PC-3 (cell line): ENCODE results near the gene RASL12. TPM values are rescaled to one million over a fixed set of nuclear protein-coding genes. Genes with fewer than 3 reads are reported as not detected.
A peak's percentile ranks its signal among the peaks of the same experiment; 100 is the strongest.

Source experiments
- ATAC-seq: fragments of 200-7000 bp; cut with Tn5 transposase; 2 replicates; pipeline ENCODE4 v1.9.1; 2020; ENCODE audit warnings: mild to moderate bottlenecking, moderate library complexity
- BruUV-seq: library from RNA; stranded (reverse); fragments of 400-500 nt; replicated peaks from 2 replicates; lab custom pipeline; 2021; lab: Mats Ljungman, UMichigan
- CTCF ChIA-PET: fragments of 300-600 bp; sonication (Branson Sonifier 250); formaldehyde crosslinking; loops from one replicate; lab custom pipeline; 2022; ENCODE audit warnings: antibody characterized with exemption; lab: Charles Lee
- POLR2A ChIA-PET: fragments of 300-600 bp; sonication (Branson Sonifier 250); formaldehyde crosslinking; loops from one replicate; lab custom pipeline; 2022; ENCODE audit warnings: antibody characterized with exemption; ENCODE audit not compliant: unreplicated experiment; lab: Charles Lee
- DNase-seq: peaks from one replicate; pipeline ENCODE4 v3.0.0-alpha.2; 2015
- H2AFZ ChIP-seq: fragments of 300-600 bp; sonication (generic); 2 replicates; pipeline ENCODE4 v1.6.0; 2016; ENCODE audit warnings: antibody characterized with exemption, low read length
- H3F3A ChIP-seq: fragments of 300-600 bp; sonication (generic); one replicate; pipeline ENCODE4 v1.6.0; 2017; ENCODE audit warnings: antibody characterized with exemption, low read length, control low read depth, mild to moderate bottlenecking; ENCODE audit not compliant: unreplicated experiment
- H3K27ac ChIP-seq: fragments of 300-600 bp; sonication (generic); 2 replicates; pipeline ENCODE4 v1.5.1; 2016; ENCODE audit warnings: mild to moderate bottlenecking, low read length
- H3K27me3 ChIP-seq: fragments of 300-600 bp; sonication (generic); 2 replicates; pipeline ENCODE4 v1.6.1; 2016; ENCODE audit warnings: low read length, mixed read lengths
- H3K36me3 ChIP-seq: fragments of 300-600 bp; sonication (generic); 2 replicates; pipeline ENCODE4 v1.6.1; 2016; ENCODE audit warnings: low read depth, mixed run types, low read length, mixed read lengths
- H3K4me1 ChIP-seq: fragments of 300-600 bp; sonication (generic); 2 replicates; pipeline ENCODE4 v1.5.1; 2016; ENCODE audit warnings: low read length; ENCODE audit not compliant: insufficient read depth
- H3K4me2 ChIP-seq: fragments of 300-600 bp; sonication (generic); 2 replicates; pipeline ENCODE4 v1.6.0; 2016; ENCODE audit warnings: low read length
- H3K4me3 ChIP-seq: fragments of 300-600 bp; sonication (generic); 2 replicates; pipeline ENCODE4 v1.5.1; 2016; ENCODE audit warnings: mild to moderate bottlenecking, low read length, mixed read lengths
- H3K79me2 ChIP-seq: fragments of 300-600 bp; sonication (generic); 2 replicates; pipeline ENCODE4 v1.6.1; 2017; ENCODE audit warnings: low read length, mixed read lengths
- H3K9ac ChIP-seq: fragments of 300-600 bp; sonication (generic); 2 replicates; pipeline ENCODE4 v1.6.0; 2016; ENCODE audit warnings: mild to moderate bottlenecking, low read length
- H3K9me2 ChIP-seq: fragments of 300-600 bp; sonication (generic); replicated peaks from 2 replicates; pipeline ENCODE4 v1.6.1; 2016; ENCODE audit warnings: mixed run types, low read length, mixed read lengths
- H3K9me3 ChIP-seq: fragments of 300-600 bp; sonication (generic); 2 replicates; pipeline ENCODE4 v1.6.1; 2016; ENCODE audit warnings: low read length, mixed read lengths
- H4K20me1 ChIP-seq: fragments of 300-600 bp; sonication (generic); 2 replicates; pipeline ENCODE4 v1.6.1; 2016; ENCODE audit warnings: low read length, mixed read lengths
- CTCF ChIP-seq: fragments of 300-600 bp; sonication (generic); conservative IDR thresholded peaks from 2 replicates; pipeline ENCODE4 v1.5.1; 2017; ENCODE audit warnings: antibody characterized with exemption, low read depth, mild to moderate bottlenecking, low read length
- EZH2 ChIP-seq: fragments of 300-600 bp; sonication (generic); IDR thresholded peaks from one replicate; pipeline ENCODE4 v1.6.1; 2017; ENCODE audit warnings: antibody characterized with exemption, mild to moderate bottlenecking, low read length; ENCODE audit not compliant: unreplicated experiment
- EZH2phosphoT487 ChIP-seq: fragments of 300-600 bp; sonication (generic); IDR thresholded peaks from 2 replicates; pipeline ENCODE4 v1.6.1; 2018; ENCODE audit warnings: mild to moderate bottlenecking, antibody characterized with exemption, low read length, borderline replicate concordance
- intact Hi-C: fragments of 100-400 bp; cut with micrococcal nuclease; formaldehyde crosslinking; loops from 2 replicates; pipeline ENCODE4 v1.9.0; 2023
- total RNA-seq: library from RNA; depleted of rRNA; stranded (reverse); fragments of >200 nt; gene quantifications from 2 replicates; pipeline ENCODE4 v1.2.3, GENCODE V29; 2014

Gene RASL12
- total RNA-seq, 1 experiment from 2014 or later: not detected

- Histone ChIP-seq H3K27me3 (no peaks in the 10 kb centered on the region), H3K36me3 (no peaks in the 10 kb centered on the region), H3K9ac (no peak overlapping the region), H3F3A (no peaks in the 10 kb centered on the region), H4K20me1 (no peaks in the 10 kb centered on the region), H2AFZ (no peak overlapping the region), H3K27ac (no peak overlapping the region; the same call in 1 of the 2 replicates), H3K79me2 (no peaks in the 10 kb centered on the region), H3K4me1 (peaks cover 14% of the 10 kb centered on the region; the same call in 1 of the 2 replicates), H3K9me3 (no peaks in the 10 kb centered on the region), H3K9me2 (no peaks in the 10 kb centered on the region), H3K4me2 (peak overlapping the region; percentile 5; the same call in 1 of the 2 replicates), H3K4me3 (no peak overlapping the region)
- ChIA-PET CTCF (interaction anchor here (0.6 to 1.2 kb wide), 2 partner anchors 9 to 145 kb away, joined by 4 to 8 read pairs; no protein-coding TSS in a partner anchor), POLR2A (no interaction called here)
- DNase-seq (peak; percentile 28), ATAC-seq (peak; percentile 59)
- BruUV-seq: no TSS peak
- TF ChIP-seq EZH2: no peak
- no peak for TF ChIP-seq EZH2phosphoT487
- no peak for TF ChIP-seq CTCF
- intact Hi-C loops: no loop called here
Observed at GRCh38 chr15:65042776-65043327, 24.9 kb downstream of the RASL12 start.

DNA sequence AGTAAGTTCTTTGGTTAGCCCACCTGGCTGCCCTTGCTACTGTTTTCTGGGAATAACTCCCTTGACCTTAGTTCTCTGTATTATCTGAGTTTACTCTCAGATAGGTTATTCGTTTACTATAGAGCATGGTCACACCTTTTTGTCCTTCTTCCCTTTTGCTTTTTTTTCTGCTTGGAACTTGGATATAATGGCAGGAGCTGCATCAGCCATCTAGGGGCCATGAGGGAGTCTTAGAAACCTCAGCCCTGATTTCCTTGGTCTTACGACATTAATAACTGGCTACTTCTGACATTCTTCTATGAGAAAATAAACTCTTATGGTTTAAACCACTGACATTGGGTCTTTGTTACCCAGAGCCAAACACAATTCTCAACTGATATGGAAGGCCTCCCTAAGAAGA, 26.0 kb downstream of the RASL12 start:
- H3K4me1 ChIP-seq: peaks cover 14% of the 10 kb centered on the region; the same call in 1 of the 2 replicates
- no peaks in the 10 kb centered on the region for H3K27me3 ChIP-seq
- no peaks in the 10 kb centered on the region for H4K20me1 ChIP-seq
- CTCF ChIA-PET: no interaction called here
- no peaks in the 10 kb centered on the region for H3K9me2 ChIP-seq
- H3K4me2 ChIP-seq: no peak overlapping the region
- H3K9me3 ChIP-seq: no peaks in the 10 kb centered on the region
- H2AFZ ChIP-seq: no peak overlapping the region
- POLR2A ChIA-PET: no interaction called here
- TF ChIP-seq CTCF (no peak), EZH2 (no peak), EZH2phosphoT487 (no peak)
- H3K9ac ChIP-seq: no peak overlapping the region
- no peaks in the 10 kb centered on the region for H3F3A ChIP-seq
- no peak overlapping the region for H3K4me3 ChIP-seq
- no peak for ATAC-seq
- H3K27ac ChIP-seq: no peak overlapping the region
- BruUV-seq: no TSS peak
- DNase-seq: no peak
- H3K36me3 ChIP-seq: no peaks in the 10 kb centered on the region
- intact Hi-C loops: no loop called here
- no peaks in the 10 kb centered on the region for H3K79me2 ChIP-seq

- H3K27me3 ChIP-seq: no peaks in the 10 kb centered on the region
- H3K9ac ChIP-seq: no peak overlapping the region
- peaks cover 14% of the 10 kb centered on the region; the same call in 1 of the 2 replicates for H3K4me1 ChIP-seq
- POLR2A ChIA-PET: no interaction called here
- H3K9me2 ChIP-seq: no peaks in the 10 kb centered on the region
- no peaks in the 10 kb centered on the region for H3K9me3 ChIP-seq
- H2AFZ ChIP-seq: no peak overlapping the region
- BruUV-seq: no TSS peak
- H3K27ac ChIP-seq: no peak overlapping the region
- H3F3A ChIP-seq: no peaks in the 10 kb centered on the region
- ATAC-seq (no peak), DNase-seq (no peak)
- H3K36me3 ChIP-seq: no peaks in the 10 kb centered on the region
- intact Hi-C loops: no loop called here
- H4K20me1 ChIP-seq: no peaks in the 10 kb centered on the region
- no peak overlapping the region for H3K4me3 ChIP-seq
- CTCF ChIA-PET: no interaction called here
- H3K4me2 ChIP-seq: no peak overlapping the region
- no peaks in the 10 kb centered on the region for H3K79me2 ChIP-seq
- TF ChIP-seq EZH2: no peak
- no peak for TF ChIP-seq CTCF
- no peak for TF ChIP-seq EZH2phosphoT487
Observed at GRCh38 chr15:65040461-65040860, 27.3 kb downstream of the RASL12 start.
